ENCODE data around the gene APBA2.

The APBA2 gene

DNA sequence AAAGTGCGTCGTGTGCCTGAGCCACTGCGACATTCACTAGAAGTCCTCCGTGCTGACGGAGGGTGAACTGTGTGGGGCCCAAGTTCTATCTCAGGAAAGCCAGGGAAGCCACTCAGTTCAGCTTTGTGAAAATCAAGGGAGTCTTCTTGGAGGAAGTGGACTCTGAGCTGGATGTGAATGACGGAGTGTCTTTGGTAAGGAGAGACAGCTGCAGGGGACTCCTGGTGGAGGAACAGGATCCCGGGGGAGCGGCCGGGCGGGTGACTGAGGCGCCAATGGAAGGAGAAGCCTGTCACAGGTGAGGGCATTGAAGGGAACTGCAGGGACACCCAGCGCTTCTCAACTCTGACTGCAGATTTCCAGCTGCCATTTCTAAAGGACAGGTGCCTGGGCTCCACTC is 75.6 kb downstream of the APBA2 start:
- no peak for DNase-seq

GRCh38 chr15:28962851-28963710 is 77.3 kb downstream of the APBA2 start:
- no peak for DNase-seq

- DNase-seq = no peak
These were observed 77.9 kb downstream of the APBA2 start for GRCh38 chr15:28963711-28964081.

GRCh38 chr15:28964098-28964497 is 78.3 kb downstream of the APBA2 start:
- no peak for DNase-seq

- no peak for DNase-seq
These were observed 81.3 kb downstream of the APBA2 start for GRCh38 chr15:28967066-28967465.

DNA sequence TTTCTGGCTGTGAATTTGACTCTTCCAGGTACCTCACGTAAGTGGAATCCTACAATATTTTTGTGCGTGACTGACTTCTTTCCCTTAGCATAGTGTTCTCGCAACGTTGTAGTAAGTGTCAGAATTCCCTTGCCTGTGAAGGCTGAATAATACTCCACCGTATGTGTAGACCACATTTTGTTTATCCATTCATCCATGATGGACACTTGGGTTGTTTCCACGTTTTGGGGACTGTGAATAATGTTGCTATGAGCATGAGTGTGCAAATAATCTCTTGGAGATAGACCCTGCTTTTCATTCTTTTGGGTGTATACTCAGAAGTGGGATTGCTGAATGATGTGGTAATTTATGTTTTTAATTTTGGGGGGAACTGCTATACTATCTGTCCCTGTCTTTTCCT is 82.2 kb downstream of the APBA2 start:
- DNase-seq = no peak

DNA sequence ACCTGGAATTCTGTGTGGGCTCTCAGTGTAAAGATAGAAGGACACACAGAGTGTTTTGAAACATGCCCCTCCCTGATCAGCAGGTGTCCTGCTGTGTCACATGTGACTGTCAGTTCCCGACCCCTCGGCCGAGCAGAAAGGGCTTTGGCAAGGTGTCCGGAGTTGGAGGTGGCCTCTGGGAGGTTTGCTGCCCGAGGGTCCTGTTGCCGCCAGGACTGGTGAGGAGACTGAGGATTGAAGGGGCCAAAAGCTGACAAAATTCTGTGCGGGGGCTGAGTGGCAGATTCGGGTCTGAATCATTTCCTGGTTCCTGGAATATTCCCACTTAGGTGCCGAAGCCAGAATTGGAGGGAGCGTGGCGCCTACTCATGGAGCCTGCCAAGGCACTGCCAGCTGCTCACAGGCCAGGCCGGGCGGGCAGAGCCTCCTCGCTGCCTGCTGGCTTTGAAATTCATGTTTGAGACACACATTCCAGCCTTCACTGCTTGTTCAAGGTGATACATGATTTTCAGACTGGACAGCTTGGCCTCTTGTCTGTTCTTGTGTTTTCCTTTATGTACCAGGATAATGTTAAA is 83.8 kb downstream of the APBA2 start:
- no peak for DNase-seq

- peak; percentile 21 for DNase-seq
These were observed 88.4 kb downstream of the APBA2 start for GRCh38 chr15:28974142-28974541.

DNA sequence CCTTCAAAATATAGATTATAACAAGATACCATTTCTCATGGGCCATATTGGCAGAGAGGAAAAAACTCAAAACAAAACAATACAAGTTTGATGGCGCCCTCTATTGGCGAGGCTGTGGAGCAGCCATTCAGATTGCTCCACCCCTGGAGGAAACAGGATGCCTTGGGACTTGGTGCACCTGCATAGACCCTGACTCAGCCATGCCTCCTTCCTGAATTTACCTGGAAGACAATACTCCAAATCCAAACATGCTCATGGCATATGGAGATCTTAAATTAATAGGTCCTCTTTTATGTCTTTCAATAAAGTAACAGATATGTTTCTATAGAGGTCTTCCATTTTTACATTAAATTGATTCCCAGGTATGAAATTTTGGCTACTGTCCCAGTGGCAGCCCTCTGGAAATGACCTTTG is 90.0 kb downstream of the APBA2 start:
- peak; percentile 62 for DNase-seq

DNA sequence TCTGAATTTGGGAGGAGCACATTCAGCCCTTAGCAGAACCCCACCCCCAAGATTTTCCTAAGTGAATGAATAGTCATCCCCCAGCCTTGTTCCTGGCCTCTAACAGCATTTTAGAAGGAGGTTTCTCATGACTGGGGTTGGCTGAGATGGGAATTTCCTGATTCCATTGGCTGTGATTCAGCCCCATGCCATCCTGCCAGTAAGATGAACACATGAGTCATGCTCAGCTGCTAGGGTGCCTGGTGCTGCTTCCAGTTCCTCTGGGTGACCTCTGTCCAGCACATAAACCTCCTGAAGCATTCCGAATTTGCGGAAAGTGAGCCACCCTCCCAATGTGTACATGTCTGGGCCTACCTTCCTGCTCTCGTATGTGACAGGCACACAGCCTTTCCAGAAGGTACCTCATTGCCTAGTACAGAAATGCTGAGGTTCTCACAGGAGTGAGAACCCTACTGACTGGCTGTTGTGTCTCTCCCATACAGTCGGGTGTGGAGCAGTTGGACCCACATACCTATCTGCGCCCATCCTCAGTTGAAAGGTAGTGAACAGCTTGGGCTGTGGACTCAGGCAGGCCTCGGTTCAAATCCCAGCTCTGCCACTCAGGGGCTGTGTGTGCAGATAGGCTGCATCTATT is 91.7 kb downstream of the APBA2 start:
- no peak for DNase-seq

GRCh38 chr15:28978011-28978378 is 92.2 kb downstream of the APBA2 start:
- no peak for DNase-seq

DNA sequence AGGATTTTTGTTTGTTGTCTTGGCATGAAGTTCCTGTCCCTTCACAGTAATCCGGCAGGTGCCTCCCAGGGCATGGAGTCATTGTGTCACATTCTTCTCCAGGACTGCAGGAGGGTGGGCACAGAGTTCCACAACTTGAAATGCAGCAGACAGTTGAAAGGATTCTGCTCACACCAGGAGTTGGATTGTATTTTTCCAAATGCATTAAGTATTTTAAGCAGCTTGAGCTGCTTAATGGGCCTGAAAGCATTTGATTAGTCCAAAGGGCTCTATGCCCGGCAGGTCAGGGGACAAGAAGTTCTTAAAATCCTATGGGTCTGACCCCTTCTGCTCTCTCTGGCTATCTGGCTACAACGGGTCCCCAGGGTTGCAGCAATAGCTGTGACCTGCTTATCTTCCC is 92.9 kb downstream of the APBA2 start:
- no peak for DNase-seq

DNA sequence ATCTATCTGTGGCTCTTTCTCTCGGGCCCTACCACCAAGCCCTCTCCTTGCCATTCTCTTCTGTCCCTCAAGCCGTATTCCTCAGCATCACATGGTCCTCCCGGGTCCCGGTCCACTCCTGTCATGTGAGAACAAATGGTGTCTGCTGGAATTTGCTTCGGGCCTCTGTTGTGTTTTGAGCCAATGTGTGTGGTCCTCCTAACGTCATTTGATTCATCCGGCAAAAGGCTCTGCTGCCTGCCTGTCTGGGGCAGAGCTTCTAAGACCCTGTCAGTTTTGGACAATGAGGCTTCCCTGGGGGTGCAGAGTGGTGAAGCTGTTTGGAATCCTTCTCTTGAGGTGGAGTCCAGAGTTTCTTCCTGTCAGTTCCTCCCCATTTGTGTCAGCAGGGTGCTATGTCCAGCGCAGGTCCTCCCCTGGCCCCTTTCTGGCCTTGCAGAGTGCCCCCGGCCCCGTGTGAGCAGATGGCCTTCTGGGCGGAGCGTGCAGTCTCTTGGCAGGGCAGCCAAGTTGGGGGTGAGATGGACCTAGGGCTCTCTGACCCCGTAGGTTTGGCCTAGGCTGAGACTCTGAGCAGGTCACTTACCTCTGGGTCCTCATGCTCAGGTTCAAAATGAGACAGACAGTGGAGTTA is 93.6 kb downstream of the APBA2 start:
- no peak for DNase-seq

DNA sequence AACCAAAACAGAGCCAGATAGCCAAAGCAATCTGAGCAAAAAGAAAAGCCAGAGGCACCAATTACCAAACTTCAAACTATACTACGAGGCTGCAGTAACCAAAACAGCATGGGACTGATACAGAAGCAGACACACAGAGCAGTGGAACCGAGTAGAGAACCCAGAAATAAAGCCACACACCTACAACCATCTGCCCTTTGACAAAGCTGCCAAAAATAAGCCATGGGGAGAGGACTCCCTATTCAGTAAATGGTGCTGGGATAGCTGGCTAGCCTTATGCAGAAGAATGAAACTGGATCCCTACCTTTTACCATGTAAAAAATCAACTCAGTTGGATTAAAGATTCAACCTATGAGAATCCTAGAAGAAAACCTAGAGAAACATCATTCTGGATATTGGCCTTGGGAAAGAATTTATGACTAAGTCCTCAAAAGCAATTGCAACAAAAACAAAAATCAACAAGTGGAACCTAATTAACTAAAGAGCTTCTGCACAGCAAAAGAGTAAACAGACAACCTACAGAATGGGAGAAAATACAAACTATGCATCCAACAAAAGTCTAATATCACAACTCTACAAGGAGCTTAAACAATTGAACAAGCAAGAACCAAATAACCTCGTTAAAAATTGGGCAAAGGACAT is 95.1 kb downstream of the APBA2 start:
- DNase-seq = no peak

DNA sequence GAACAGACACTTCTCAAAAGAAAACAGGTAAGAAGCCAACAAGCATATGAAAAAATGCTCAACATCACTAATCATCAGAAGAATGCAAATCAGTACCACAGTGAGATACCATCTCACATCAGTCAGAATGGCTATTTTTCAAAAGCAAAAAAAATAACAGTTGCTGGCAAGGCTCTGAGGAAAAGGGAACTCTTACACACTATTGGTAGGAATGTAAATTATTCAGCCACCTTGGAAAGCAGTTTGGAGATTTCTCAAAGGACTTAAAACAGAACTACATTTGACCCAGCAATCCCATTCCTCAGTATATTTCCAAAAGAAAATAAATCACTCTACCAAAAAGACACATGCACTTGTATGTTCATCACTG is 95.6 kb downstream of the APBA2 start:
- DNase-seq = no peak

- no peak for DNase-seq
These were observed 96.1 kb downstream of the APBA2 start for GRCh38 chr15:28981921-28982320.

GRCh38 chr15:28982886-28983285 is 97.1 kb downstream of the APBA2 start:
- no peak for DNase-seq

DNA sequence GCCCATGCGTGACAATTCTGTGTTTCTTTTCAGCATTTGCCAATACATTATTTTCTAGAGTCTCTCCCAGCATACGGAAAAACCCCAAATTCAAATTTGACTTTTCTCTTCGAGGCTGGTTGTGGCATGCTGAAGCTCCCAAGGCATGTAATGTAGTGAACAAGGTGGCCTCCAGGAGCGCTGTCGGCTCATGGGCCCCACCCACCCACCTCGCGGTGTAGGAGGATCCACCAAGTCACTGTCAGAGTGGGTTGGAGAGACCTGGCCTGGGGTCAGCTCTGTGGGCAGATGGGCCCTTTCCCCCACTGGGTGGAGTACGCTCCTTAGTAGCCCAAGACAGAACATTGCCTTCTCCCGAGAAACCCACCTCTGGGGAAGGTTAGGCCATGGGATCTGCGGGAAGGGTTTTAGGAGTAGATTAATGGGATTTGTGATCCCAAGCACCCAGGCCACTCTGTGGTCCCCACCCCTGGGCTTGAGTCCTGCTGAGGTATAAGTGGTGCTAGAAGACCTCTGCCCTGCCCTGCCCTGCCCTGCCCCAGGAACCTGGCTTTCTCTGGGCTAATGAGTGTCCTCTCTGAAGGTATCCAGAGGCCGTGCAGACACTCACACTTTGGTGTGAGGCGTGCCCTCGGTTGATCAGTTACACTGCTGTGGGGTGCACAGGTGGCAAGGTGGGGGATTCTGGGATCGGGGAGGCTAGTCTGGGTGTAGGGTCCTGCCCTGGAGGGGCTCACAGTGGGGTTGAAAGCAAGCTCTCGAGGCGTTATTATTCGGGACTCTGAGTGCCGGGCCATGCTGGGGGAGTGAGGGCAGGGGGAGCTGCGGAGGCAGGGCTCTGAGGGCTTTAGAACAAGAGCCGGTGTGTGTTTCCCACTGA is 97.9 kb downstream of the APBA2 start:
- no peak for DNase-seq

GRCh38 chr15:28984421-28985315 is 98.9 kb downstream of the APBA2 start:
- DNase-seq = no peak

GRCh38 chr15:28985316-28985645 is 99.5 kb downstream of the APBA2 start:
- DNase-seq = no peak

GRCh38 chr15:28985691-28986090 is 99.9 kb downstream of the APBA2 start:
- DNase-seq = no peak

Data from effector CD8-positive, alpha-beta T cell (primary cell).